Measurements from ENCODE around the gene HSDL1.

Gene HSDL1

DNA sequence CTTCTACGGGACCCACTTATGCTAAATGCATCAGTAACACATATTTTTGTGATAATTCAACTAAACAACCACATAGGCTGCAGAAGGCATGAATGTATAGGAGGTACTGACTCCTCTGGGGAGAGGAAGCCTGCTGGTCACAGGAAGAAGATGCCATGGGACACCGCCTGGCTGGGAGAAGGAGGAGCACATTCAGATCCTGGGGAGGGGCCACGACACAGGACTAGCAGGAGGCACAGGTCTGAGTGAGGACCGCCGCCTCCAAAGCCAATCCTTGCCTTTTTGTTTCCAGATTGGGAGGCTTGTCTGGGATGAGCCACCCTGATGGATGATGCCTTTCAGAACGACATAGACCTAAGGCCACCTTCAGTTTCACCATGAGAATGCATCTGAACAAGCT lies 62.9 kb downstream of the HSDL1 start:
- no peak for DNase-seq (ENCODE audit: low spot score)

DNA sequence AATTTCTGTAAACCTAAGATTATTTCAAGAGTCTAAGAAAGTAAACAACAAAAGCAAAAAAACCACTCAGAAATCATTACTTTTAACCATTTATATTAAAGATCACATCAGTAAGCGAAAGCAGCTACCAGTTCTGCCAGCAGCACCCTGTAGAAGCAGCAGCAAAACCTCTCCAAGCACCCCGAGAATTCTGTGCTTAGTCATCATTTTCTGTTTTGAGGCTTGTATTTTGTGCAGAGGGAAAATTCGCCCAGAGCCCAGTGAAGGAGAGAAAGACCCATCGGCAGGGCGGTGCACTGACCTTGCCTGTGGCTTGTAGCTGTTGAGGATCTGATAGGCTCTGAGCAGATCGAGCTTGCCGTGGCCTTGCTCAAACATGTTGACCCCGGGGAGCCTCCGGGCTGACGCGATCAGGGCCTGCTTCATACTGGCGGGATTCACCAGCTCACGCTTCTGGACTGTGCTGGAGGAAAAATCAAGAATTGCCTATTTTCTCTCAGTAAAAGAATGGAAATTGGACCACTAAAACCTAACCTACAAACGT lies 63.5 kb downstream of the HSDL1 start:
- DNase-seq (ENCODE audit: low spot score) = no peak

DNA sequence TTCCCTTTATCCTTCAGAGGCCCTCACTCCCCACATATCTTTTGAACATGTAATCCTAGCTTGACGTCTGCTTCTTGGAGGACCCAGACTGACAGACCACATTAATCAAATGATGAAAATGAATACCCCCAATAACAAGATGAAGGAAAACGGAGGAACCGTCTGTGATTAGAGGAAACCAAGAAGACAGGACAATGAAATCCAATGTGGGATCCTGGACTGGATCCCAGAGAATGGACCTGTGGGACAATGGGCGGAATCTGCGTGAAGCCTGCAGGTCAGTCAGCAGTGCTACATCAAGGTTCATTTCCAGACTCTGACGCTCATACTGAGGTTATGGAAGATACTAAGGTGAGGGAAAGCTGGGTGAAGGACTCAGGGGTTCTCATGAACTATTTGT lies 64.2 kb downstream of the HSDL1 start:
- no peak for DNase-seq (ENCODE audit: low spot score)

DNA sequence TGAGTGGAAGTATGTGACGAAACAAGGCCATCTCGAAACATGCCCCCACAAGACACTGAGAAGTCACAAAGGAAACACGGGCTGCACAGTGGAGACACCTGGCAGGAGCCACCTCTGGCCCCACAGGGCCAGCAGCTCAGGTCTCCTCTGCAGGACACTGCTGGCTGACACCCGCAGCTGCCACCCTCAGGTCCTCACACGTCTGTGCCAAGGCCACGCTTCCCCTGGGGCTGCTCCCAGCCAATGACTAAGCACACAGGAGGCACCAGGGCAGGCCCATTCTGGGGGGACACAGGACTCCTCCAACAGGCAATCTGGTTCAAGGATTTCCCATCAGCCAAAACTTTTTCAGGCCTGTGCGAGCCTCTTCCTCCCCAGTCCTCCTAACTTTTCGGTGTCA lies 64.6 kb downstream of the HSDL1 start:
- no peak for DNase-seq (ENCODE audit: low spot score)

GRCh38 chr16:84079664-84080063 lies 65.3 kb downstream of the HSDL1 start:
- no peak for DNase-seq (ENCODE audit: low spot score)

- no peak for DNase-seq (ENCODE audit: low spot score)
These were observed 69.6 kb downstream of the HSDL1 start for GRCh38 chr16:84075376-84075775.

DNA sequence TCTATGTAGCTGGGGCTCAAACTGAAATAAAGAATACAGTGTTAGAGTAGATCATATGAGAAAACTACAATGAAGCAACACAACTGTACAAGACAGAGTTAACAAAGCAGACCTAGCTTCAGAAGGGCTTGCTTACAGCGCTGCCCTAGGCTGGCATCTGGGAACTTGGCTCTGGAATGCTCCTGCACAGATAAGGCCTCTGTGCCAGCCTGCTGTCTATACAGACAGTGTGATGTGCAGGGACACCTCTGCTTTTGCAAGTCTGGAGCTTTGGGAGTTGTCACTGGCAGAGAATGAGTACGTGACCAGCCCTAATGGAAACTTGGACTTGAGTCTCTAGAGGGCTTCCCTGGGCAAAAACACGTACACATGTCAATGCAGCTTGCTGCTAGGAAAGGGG lies 70.3 kb downstream of the HSDL1 start:
- DNase-seq (ENCODE audit: low spot score) = no peak
